ENCODE data around the gene FBXW11. TPM values are rescaled to one million over a fixed set of nuclear protein-coding genes. Genes with fewer than 3 reads are reported as not detected.

FBXW11 gene
- total and polyA plus RNA-seq, 2 of the 8 experiments (the other 6 are each of a cell fraction or from before 2014, with no cell fraction given), result 45.0 to 75.6 TPM

GRCh38 chr5:171980792-171981191, 25.6 kb downstream of the FBXW11 start (continued):
- TF ChIP-seq EP300 (IDR thresholded peaks at IDR 0.05; ENCODE audit: borderline replicate concordance in 1 of 2, low read depth in 2 of 2, low read length in 2 of 2), result peak in 1 of 2 experiments; percentile 90; a peak in 2 of 3 replicates
- TF ChIP-seq MAX (IDR thresholded peaks at IDR 0.05), result no peak
- TF ChIP-seq MAFK (IDR thresholded peaks at IDR 0.05; ENCODE audit: low read depth, low read length), result no peak
- TF ChIP-seq SAP30 (IDR thresholded peaks at IDR 0.05; ENCODE audit: insufficient read depth, insufficient replicate concordance, low read length), result no peak
- no peak for TF ChIP-seq RXRA (IDR thresholded peaks at IDR 0.05; ENCODE audit: insufficient read depth, low read depth, low read length)
- no peak for TF ChIP-seq CHD1 (IDR thresholded peaks at IDR 0.05; ENCODE audit: low read depth, low read length)
- TF ChIP-seq HDAC6 (IDR thresholded peaks at IDR 0.05; ENCODE audit: low read depth, low read length), result no peak
- TF ChIP-seq CBX8 (IDR thresholded peaks at IDR 0.05; ENCODE audit: borderline replicate concordance, low read depth, low read length), result no peak
- no peak for TF ChIP-seq SP4 (IDR thresholded peaks at IDR 0.05; ENCODE audit: low read length)
- TF ChIP-seq POU5F1 (IDR thresholded peaks at IDR 0.05; ENCODE audit: low read depth, low read length), result peak; percentile 81; the same call in 1 of the 2 replicates
- no peak for TF ChIP-seq NRF1 (IDR thresholded peaks at IDR 0.05; ENCODE audit: low read depth, low read length)
- no peak for TF ChIP-seq SRF (IDR thresholded peaks at IDR 0.05; ENCODE audit: low read depth, low read length)
- TF ChIP-seq NANOG (IDR thresholded peaks at IDR 0.05; ENCODE audit: insufficient read depth, low read depth, low read length, poor library complexity, severe bottlenecking), result peak; percentile 86
- no peak for TF ChIP-seq CTCF (IDR thresholded peaks at IDR 0.05; ENCODE audit: control extremely low read depth in 1 of 3, insufficient read depth in 1 of 3, low read depth in 1 of 3, low read length in 3 of 3)
- TF ChIP-seq CEBPB (IDR thresholded peaks at IDR 0.05; ENCODE audit: low read depth, low read length), result no peak
- no peak for TF ChIP-seq CBX5 (IDR thresholded peaks at IDR 0.05; ENCODE audit: low read depth, low read length)
- no peak for TF ChIP-seq ASH2L (IDR thresholded peaks at IDR 0.05; ENCODE audit: low read length)
- TF ChIP-seq ATF3 (IDR thresholded peaks at IDR 0.05; ENCODE audit: insufficient read depth, low read depth, low read length), result no peak
- peak; percentile 96 for TF ChIP-seq TEAD4 (IDR thresholded peaks at IDR 0.05; ENCODE audit: low read depth, low read length)
- no peak for TF ChIP-seq BRCA1 (IDR thresholded peaks at IDR 0.05; ENCODE audit: low read depth, low read length)
- TF ChIP-seq SIN3A (conservative IDR thresholded peaks at IDR 0.05 in 1 of 2, IDR thresholded peaks at IDR 0.05 in 1 of 2; ENCODE audit: low read depth in 1 of 2, low read length in 2 of 2), result no peak
- no peak for TF ChIP-seq TBP (IDR thresholded peaks at IDR 0.05; ENCODE audit: low read depth, low read length)
- no peak for TF ChIP-seq JUND (IDR thresholded peaks at IDR 0.05; ENCODE audit: low read length)

Data from H1 (cell line).